NT2/D1 (cell line): ENCODE data around the gene TACR2.

Source experiments
- YY1 ChIP-seq: IDR thresholded peaks from 2 replicates; pipeline ENCODE4 v1.6.1; 2011; ENCODE audit not compliant: insufficient read length, insufficient read depth
- ZNF274 ChIP-seq: IDR thresholded peaks from 2 replicates; pipeline ENCODE4 v1.6.1; 2011; ENCODE audit warnings: mild to moderate bottlenecking, low read depth, low read length

DNA sequence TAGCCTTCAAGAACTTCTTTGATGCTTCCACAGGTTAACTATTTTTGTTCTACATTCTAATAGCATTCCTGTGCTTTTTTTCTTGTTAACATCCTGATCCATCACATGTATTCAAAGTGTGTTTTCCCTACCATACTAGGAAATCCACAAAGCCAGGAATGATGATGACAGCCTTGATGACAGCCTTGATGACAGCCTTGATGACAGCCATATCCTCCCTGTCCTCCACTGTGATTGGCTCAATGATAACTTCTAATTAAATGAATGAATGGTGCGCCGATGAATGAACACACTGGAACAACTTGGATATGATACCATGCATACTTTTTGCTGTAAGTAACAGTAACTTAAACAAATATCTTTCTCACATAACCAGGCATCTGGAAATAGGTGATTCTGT, 8.3 kb upstream of the TACR2 start:
- no peak for TF ChIP-seq YY1
- TF ChIP-seq ZNF274 = no peak
